Effector memory CD8-positive, alpha-beta T cell (primary cell): ENCODE data around the gene RAD54L.
A peak's percentile ranks its signal among the peaks of the same experiment; 100 is the strongest.
"Not testable (repeated sequence)": the region's sequence is repeated elsewhere in the genome, so short reads cannot be mapped to it uniquely, and the experiment has no call there.

Source experiments
- ATAC-seq: fragments of 150-1000 bp; cut with Tn5 transposase; replicated peaks from 2 replicates; pipeline ENCODE4 v1.10.0; 2021; ENCODE audit warnings: mild to moderate bottlenecking, moderate library complexity
- DNase-seq, 3 experiments: peaks; one replicate each; pipeline ENCODE4 v3.0.0; 2021
- H3K27ac Mint-ChIP-seq, 2 donors: one replicate each; pipeline ENCODE4 v1.8.0; 2022; ENCODE audit warnings: mild to moderate bottlenecking in 2 of 2, mixed read lengths in 2 of 2, moderate library complexity in 2 of 2
- H3K27me3 Mint-ChIP-seq, 2 donors: one replicate each; pipeline ENCODE4 v1.8.0; 2022; ENCODE audit warnings: mixed read lengths in 2 of 2
- H3K36me3 Mint-ChIP-seq: one replicate; pipeline ENCODE4 v1.8.0; 2022; ENCODE audit warnings: mild to moderate bottlenecking, moderate library complexity, mixed read lengths; ENCODE audit not compliant: insufficient read depth
- H3K4me1 Mint-ChIP-seq, 2 donors: one replicate each; pipeline ENCODE4 v1.8.0; 2022; ENCODE audit warnings: low read depth in 2 of 2, mixed read lengths in 2 of 2
- H3K4me3 Mint-ChIP-seq, 2 donors: one replicate each; pipeline ENCODE4 v1.8.0; 2022; ENCODE audit warnings: mild to moderate bottlenecking in 2 of 2, mixed read lengths in 2 of 2, moderate library complexity in 2 of 2
- H3K9me3 Mint-ChIP-seq, 2 donors: one replicate each; pipeline ENCODE4 v1.8.0; 2022; ENCODE audit warnings: mixed read lengths in 2 of 2

Gene RAD54L

GRCh38 chr1:46219551-46220520, 27.7 kb upstream of the RAD54L start:
- Mint-ChIP-seq H3K9me3 (no peaks in the 10 kb centered on the region), H3K4me1 (peaks cover 0 to 6% of the 10 kb centered on the region in 2 donors), H3K36me3 (peaks cover 8% of the 10 kb centered on the region), H3K4me3 (no peak overlapping the region), H3K27ac (no peak overlapping the region), H3K27me3 (peaks cover 0 to 13% of the 10 kb centered on the region in 2 donors)
- DNase-seq, result no peak
- ATAC-seq, result no peak

GRCh38 chr1:46220808-46221207, 26.8 kb upstream of the RAD54L start:
- no peaks in the 10 kb centered on the region for H3K9me3 Mint-ChIP-seq
- peaks cover 0 to 6% of the 10 kb centered on the region in 2 donors for H3K4me1 Mint-ChIP-seq
- peak overlapping the region in 1 of 2 donors; percentile 35 for H3K27ac Mint-ChIP-seq
- no peak for ATAC-seq
- DNase-seq, result no peak
- H3K27me3 Mint-ChIP-seq, result peaks cover 0 to 13% of the 10 kb centered on the region in 2 donors
- H3K4me3 Mint-ChIP-seq, result no peak overlapping the region
- peaks cover 8% of the 10 kb centered on the region for H3K36me3 Mint-ChIP-seq

- no peak overlapping the region for H3K4me3 Mint-ChIP-seq
- peaks cover 8% of the 10 kb centered on the region for H3K36me3 Mint-ChIP-seq
- peaks cover 0 to 10% of the 10 kb centered on the region in 2 donors for H3K27me3 Mint-ChIP-seq
- DNase-seq (no peak), ATAC-seq (no peak)
- no peaks in the 10 kb centered on the region for H3K9me3 Mint-ChIP-seq
- H3K27ac Mint-ChIP-seq, result no peak overlapping the region
- H3K4me1 Mint-ChIP-seq, result peaks cover 0 to 6% of the 10 kb centered on the region in 2 donors
Observed at GRCh38 chr1:46221749-46222148, 25.8 kb upstream of the RAD54L start.

- not testable (repeated sequence) for H3K9me3 Mint-ChIP-seq, H3K27ac Mint-ChIP-seq, DNase-seq, H3K27me3 Mint-ChIP-seq, H3K4me1 Mint-ChIP-seq, ATAC-seq, H3K4me3 Mint-ChIP-seq, H3K36me3 Mint-ChIP-seq
Observed at GRCh38 chr1:46223055-46223454, 24.5 kb upstream of the RAD54L start.

- H3K36me3 Mint-ChIP-seq, result peaks cover 8% of the 10 kb centered on the region
- ATAC-seq (peak; percentile 98), DNase-seq (peak; percentile 41 to 47 (median 45))
- no peak overlapping the region for H3K4me3 Mint-ChIP-seq
- no peaks in the 10 kb centered on the region for H3K27me3 Mint-ChIP-seq
- no peak overlapping the region for H3K27ac Mint-ChIP-seq
- H3K9me3 Mint-ChIP-seq, result no peaks in the 10 kb centered on the region
- peaks cover 0 to 6% of the 10 kb centered on the region in 2 donors for H3K4me1 Mint-ChIP-seq
Observed at GRCh38 chr1:46223472-46223943, 24.1 kb upstream of the RAD54L start.

- ATAC-seq (no peak), DNase-seq (no peak)
- Mint-ChIP-seq H3K9me3 (no peaks in the 10 kb centered on the region), H3K27me3 (no peaks in the 10 kb centered on the region), H3K4me3 (no peak overlapping the region), H3K36me3 (peaks cover 8% of the 10 kb centered on the region), H3K27ac (no peak overlapping the region), H3K4me1 (peaks cover 0 to 6% of the 10 kb centered on the region in 2 donors)
Observed at GRCh38 chr1:46224966-46225365, 22.6 kb upstream of the RAD54L start.

GRCh38 chr1:46231231-46231630, 16.3 kb upstream of the RAD54L start:
- H3K27ac Mint-ChIP-seq, H3K27me3 Mint-ChIP-seq, H3K9me3 Mint-ChIP-seq, H3K4me1 Mint-ChIP-seq, DNase-seq, ATAC-seq, H3K36me3 Mint-ChIP-seq, H3K4me3 Mint-ChIP-seq: not testable (repeated sequence)

- H3K27me3 Mint-ChIP-seq, result no peaks in the 10 kb centered on the region
- H3K4me1 Mint-ChIP-seq, result peaks cover 0 to 2% of the 10 kb centered on the region in 2 donors
- H3K27ac Mint-ChIP-seq, result no peak overlapping the region
- no peaks in the 10 kb centered on the region for H3K9me3 Mint-ChIP-seq
- H3K36me3 Mint-ChIP-seq, result no peaks in the 10 kb centered on the region
- DNase-seq (no peak), ATAC-seq (no peak)
- no peak overlapping the region for H3K4me3 Mint-ChIP-seq
Observed at GRCh38 chr1:46236882-46237281, 10.7 kb upstream of the RAD54L start.

- DNase-seq, H3K9me3 Mint-ChIP-seq, ATAC-seq, H3K27me3 Mint-ChIP-seq, H3K4me3 Mint-ChIP-seq, H3K4me1 Mint-ChIP-seq, H3K36me3 Mint-ChIP-seq, H3K27ac Mint-ChIP-seq: not testable (repeated sequence)
Observed at GRCh38 chr1:46238865-46239264, 8.7 kb upstream of the RAD54L start.

- ATAC-seq, H3K27ac Mint-ChIP-seq: not testable (repeated sequence)
Observed at GRCh38 chr1:46241733-46242132, 5.8 kb upstream of the RAD54L start.

GRCh38 chr1:46242918-46243317, 4.6 kb upstream of the RAD54L start:
- Mint-ChIP-seq H3K4me1 (peaks cover 10 to 12% of the 10 kb centered on the region in 2 donors), H3K27ac (no peak overlapping the region), H3K9me3 (no peaks in the 10 kb centered on the region), H3K27me3 (no peaks in the 10 kb centered on the region), H3K36me3 (peaks cover 3% of the 10 kb centered on the region), H3K4me3 (no peak overlapping the region)
- no peak for DNase-seq
- no peak for ATAC-seq

More at GRCh38 chr1:46241733-46242132, 5.8 kb upstream of the RAD54L start:
- H3K4me1 Mint-ChIP-seq, H3K27me3 Mint-ChIP-seq, H3K9me3 Mint-ChIP-seq, DNase-seq, H3K4me3 Mint-ChIP-seq, H3K36me3 Mint-ChIP-seq: not testable (repeated sequence)

GRCh38 chr1:46243831-46244230, 3.7 kb upstream of the RAD54L start:
- ATAC-seq, H3K36me3 Mint-ChIP-seq, DNase-seq, H3K9me3 Mint-ChIP-seq, H3K4me3 Mint-ChIP-seq, H3K27me3 Mint-ChIP-seq, H3K27ac Mint-ChIP-seq: not testable (repeated sequence)
- peaks cover 15 to 17% of the 10 kb centered on the region in 2 donors for H3K4me1 Mint-ChIP-seq

GRCh38 chr1:46244656-46245371, 2.7 kb upstream of the RAD54L start:
- no peaks in the 10 kb centered on the region for H3K27me3 Mint-ChIP-seq
- ATAC-seq, result no peak
- no peaks in the 10 kb centered on the region for H3K9me3 Mint-ChIP-seq
- H3K36me3 Mint-ChIP-seq, result peaks cover 3% of the 10 kb centered on the region
- peak in 2 of 3 experiments; percentile 11 to 15 for DNase-seq
- peaks cover 15 to 17% of the 10 kb centered on the region in 2 donors for H3K4me1 Mint-ChIP-seq
- no peak overlapping the region for H3K4me3 Mint-ChIP-seq
- H3K27ac Mint-ChIP-seq, result no peak overlapping the region
